Smooth muscle cell (in vitro differentiated cells): ENCODE results near the gene HEYL. TPM values are rescaled to one million over a fixed set of nuclear protein-coding genes. Genes with fewer than 3 reads are reported as not detected.

Experiments used
- DNase-seq: peaks from one replicate; lab custom pipeline; 2025; ENCODE audit not compliant: unreplicated experiment; lab: John Stamatoyannopoulos, UW
- H2AFZ ChIP-seq: fragments of 200-600 bp; sonication (generic); 2 replicates; pipeline ENCODE4 v1.6.0; 2016; ENCODE audit warnings: antibody characterized with exemption, low read depth, mild to moderate bottlenecking
- H3F3A ChIP-seq: fragments of 200-600 bp; sonication (generic); 2 replicates; pipeline ENCODE4 v1.6.0; 2017; ENCODE audit warnings: antibody characterized with exemption, low read depth
- H3K27ac ChIP-seq: fragments of 200-600 bp; sonication (generic); 2 replicates; pipeline ENCODE4 v1.5.1; 2016; ENCODE audit warnings: low read depth, mild to moderate bottlenecking
- H3K27me3 ChIP-seq: fragments of 200-600 bp; sonication (generic); 2 replicates; pipeline ENCODE4 v1.6.1; 2016; ENCODE audit warnings: low read depth, mild to moderate bottlenecking
- H3K36me3 ChIP-seq: fragments of 200-600 bp; sonication (generic); 2 replicates; pipeline ENCODE4 v1.5.1; 2016; ENCODE audit warnings: low read depth
- H3K4me1 ChIP-seq: fragments of 200-600 bp; sonication (generic); 2 replicates; pipeline ENCODE4 v1.5.1; 2016; ENCODE audit warnings: low read depth
- H3K4me2 ChIP-seq: fragments of 200-600 bp; sonication (generic); 2 replicates; pipeline ENCODE4 v1.6.0; 2016; ENCODE audit warnings: mild to moderate bottlenecking
- H3K4me3 ChIP-seq: fragments of 200-600 bp; sonication (generic); 2 replicates; pipeline ENCODE4 v1.5.1; 2016; ENCODE audit warnings: mild to moderate bottlenecking
- H3K79me2 ChIP-seq: fragments of 200-600 bp; sonication (generic); 2 replicates; pipeline ENCODE4 v1.6.0; 2016; ENCODE audit warnings: low read depth, mild to moderate bottlenecking
- H3K9ac ChIP-seq: fragments of 200-600 bp; sonication (generic); 2 replicates; pipeline ENCODE4 v1.6.0; 2016; ENCODE audit warnings: low read depth
- H3K9me3 ChIP-seq: fragments of 200-600 bp; sonication (generic); replicated peaks from 2 replicates; pipeline ENCODE4 v1.5.1; 2016; ENCODE audit warnings: low read depth
- H4K20me1 ChIP-seq: fragments of 200-600 bp; sonication (generic); 2 replicates; pipeline ENCODE4 v1.6.0; 2016; ENCODE audit warnings: low read depth
- CTCF ChIP-seq: fragments of 200-600 bp; sonication (generic); IDR thresholded peaks from 2 replicates; pipeline ENCODE4 v1.5.1; 2017; ENCODE audit warnings: borderline replicate concordance, mild to moderate bottlenecking, antibody characterized with exemption; ENCODE audit not compliant: insufficient read depth, poor library complexity, severe bottlenecking
- WGBS: methylation state at CpG from one replicate; pipeline ENCODE4 v1.1.7; 2016; ENCODE audit warnings: low lambda C conversion rate; 5-methylcytosine and 5-hydroxymethylcytosine counted together
- polyA plus RNA-seq: library from polyadenylated mRNA; unstranded; fragments of >200 nt; fragmentation: Nextera tagmentation; extraction: Ambion mirVana; gene quantifications from 2 replicates; pipeline ENCODE4 v1.2.1, GENCODE V29; 2016
- total RNA-seq: library from RNA; depleted of rRNA; stranded (reverse); fragments of >200 nt; gene quantifications from 2 replicates; pipeline ENCODE4 v1.2.3, GENCODE V29; 2014

Gene HEYL
- total and polyA plus RNA-seq, 2 experiments from 2014 or later = 7.8 to 16.5 TPM

- no peaks in the 10 kb centered on the region for H3F3A ChIP-seq
- no peaks in the 10 kb centered on the region for H3K9me3 ChIP-seq
- DNase-seq = no peak
- no peak overlapping the region for H3K27ac ChIP-seq
- no peak overlapping the region for H3K4me2 ChIP-seq
- H3K79me2 ChIP-seq = no peaks in the 10 kb centered on the region
- peaks cover 77% of the 10 kb centered on the region for H3K27me3 ChIP-seq
- no peak overlapping the region for H2AFZ ChIP-seq
- H3K9ac ChIP-seq = no peak overlapping the region
- 83% methylated on average over 3 of the region's 3 CpGs for WGBS
- no peaks in the 10 kb centered on the region for H4K20me1 ChIP-seq
- TF ChIP-seq CTCF = no peak
- H3K4me1 ChIP-seq = no peaks in the 10 kb centered on the region
- no peak overlapping the region for H3K4me3 ChIP-seq
- no peaks in the 10 kb centered on the region for H3K36me3 ChIP-seq
These were observed 27.3 kb upstream of the HEYL start for GRCh38 chr1:39666772-39667171.

GRCh38 chr1:39663559-39663958, 24.1 kb upstream of the HEYL start:
- Histone ChIP-seq H3K79me2 (no peaks in the 10 kb centered on the region), H3K4me3 (no peak overlapping the region), H3F3A (no peaks in the 10 kb centered on the region), H4K20me1 (no peaks in the 10 kb centered on the region), H3K36me3 (no peaks in the 10 kb centered on the region), H3K9me3 (no peaks in the 10 kb centered on the region), H3K27ac (no peak overlapping the region), H3K4me1 (no peaks in the 10 kb centered on the region), H2AFZ (no peak overlapping the region), H3K4me2 (no peak overlapping the region), H3K9ac (no peak overlapping the region), H3K27me3 (peaks cover 60% of the 10 kb centered on the region)
- DNase-seq = no peak
- WGBS = 79% methylated on average over 8 of the region's 8 CpGs
- no peak for TF ChIP-seq CTCF

GRCh38 chr1:39662861-39663260, 23.4 kb upstream of the HEYL start:
- WGBS = 93% methylated on average over 1 of the region's 1 CpG
- Histone ChIP-seq H3F3A (no peaks in the 10 kb centered on the region), H3K4me1 (no peaks in the 10 kb centered on the region), H4K20me1 (no peaks in the 10 kb centered on the region), H3K36me3 (no peaks in the 10 kb centered on the region), H3K4me2 (no peak overlapping the region), H3K27ac (no peak overlapping the region), H3K27me3 (peaks cover 53% of the 10 kb centered on the region), H3K4me3 (no peak overlapping the region), H3K79me2 (no peaks in the 10 kb centered on the region), H2AFZ (no peak overlapping the region), H3K9me3 (no peaks in the 10 kb centered on the region), H3K9ac (no peak overlapping the region)
- no peak for TF ChIP-seq CTCF
- no peak for DNase-seq

GRCh38 chr1:39659538-39659937, 20.1 kb upstream of the HEYL start:
- WGBS = 87% methylated on average over 5 of the region's 5 CpGs

More at GRCh38 chr1:39659538-39659937, 20.1 kb upstream of the HEYL start:
- Histone ChIP-seq H3K9ac (no peak overlapping the region), H2AFZ (no peak overlapping the region), H3K4me1 (no peaks in the 10 kb centered on the region), H3K9me3 (no peaks in the 10 kb centered on the region), H3K36me3 (no peaks in the 10 kb centered on the region), H3K4me2 (no peak overlapping the region), H3F3A (no peaks in the 10 kb centered on the region), H3K27me3 (peaks cover 22% of the 10 kb centered on the region), H4K20me1 (no peaks in the 10 kb centered on the region), H3K27ac (no peak overlapping the region), H3K79me2 (no peaks in the 10 kb centered on the region), H3K4me3 (no peak overlapping the region)
- DNase-seq = no peak
- no peak for TF ChIP-seq CTCF
